Measurements from ENCODE around the gene LBX2.
A peak's percentile ranks its signal among the peaks of the same experiment; 100 is the strongest.

DNA sequence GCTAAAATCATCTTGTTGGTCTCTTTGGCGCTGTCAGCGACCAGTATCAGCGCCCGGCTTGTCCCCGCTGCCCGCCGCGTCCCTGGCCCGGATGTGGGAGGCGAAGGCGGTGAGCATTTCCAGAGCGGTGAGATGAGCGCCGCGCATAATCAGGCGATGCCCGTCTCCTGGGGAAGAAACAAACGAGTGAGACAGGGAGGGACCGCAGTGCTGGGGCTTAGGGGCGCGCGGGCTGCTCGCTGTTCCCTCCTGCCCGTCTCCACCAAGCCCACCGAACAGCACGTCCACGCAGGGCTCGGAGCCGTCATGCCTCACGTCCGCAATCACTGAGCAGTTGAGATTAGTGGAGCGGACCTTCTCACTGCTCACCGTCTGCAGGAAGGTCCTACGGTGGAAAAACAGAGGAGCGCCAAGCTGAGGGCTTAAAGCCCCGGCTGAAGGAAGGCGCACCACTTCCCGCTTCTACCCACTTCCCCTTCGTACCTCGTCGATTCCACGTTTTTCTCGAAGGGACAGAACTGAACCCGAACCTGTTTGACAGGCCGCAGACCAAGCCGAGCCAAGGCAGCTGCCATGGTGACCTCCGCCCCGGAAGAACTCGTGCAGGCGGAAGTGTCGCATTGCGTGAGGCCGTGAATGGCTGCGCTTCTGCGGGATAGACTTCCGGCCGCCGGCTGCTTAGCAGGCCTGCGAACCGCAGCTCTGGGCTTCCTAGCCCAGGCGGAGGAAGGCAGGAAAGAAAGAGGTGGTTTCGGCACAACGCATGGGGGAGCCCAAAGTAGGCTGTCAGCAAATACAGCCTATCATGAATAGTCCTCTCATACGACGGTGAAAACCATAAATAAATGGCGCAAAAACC, 27.1 kb downstream of the LBX2 start, which contains the start of gene MRPL53:
- TF ChIP-seq ZC3H10 (CRISPR knock-in tag; IDR thresholded peaks at IDR 0.05): no peak
- no peak for TF ChIP-seq BACH2 (CRISPR knock-in tag; IDR thresholded peaks at IDR 0.05; ENCODE audit: borderline replicate concordance)
- 0 out of 2 replicates have a peak, but pooled peaks have one; percentile 15 for TF ChIP-seq TCF4 (CRISPR knock-in tag; IDR thresholded peaks at IDR 0.05; ENCODE audit: borderline replicate concordance)
- TF ChIP-seq PPARA (CRISPR knock-in tag; IDR thresholded peaks at IDR 0.05; ENCODE audit: borderline replicate concordance): no peak
- TF ChIP-seq OSR1 (CRISPR knock-in tag; IDR thresholded peaks at IDR 0.05): no peak
- peak; percentile 86 for TF ChIP-seq GLIS3 (CRISPR knock-in tag; IDR thresholded peaks at IDR 0.05)
- TF ChIP-seq TOX (CRISPR knock-in tag; IDR thresholded peaks at IDR 0.05; ENCODE audit: borderline replicate concordance): no peak
- TF ChIP-seq SNAI2 (CRISPR knock-in tag; IDR thresholded peaks at IDR 0.05): no peak
- TF ChIP-seq ZNF565 (CRISPR knock-in tag; conservative IDR thresholded peaks at IDR 0.05; ENCODE audit: low read depth): no peak
- TF ChIP-seq ZNF70 (CRISPR knock-in tag; IDR thresholded peaks at IDR 0.05): no peak
- TF ChIP-seq ESRRG (CRISPR knock-in tag; IDR thresholded peaks at IDR 0.05): no peak
- TF ChIP-seq, protein P1, sequence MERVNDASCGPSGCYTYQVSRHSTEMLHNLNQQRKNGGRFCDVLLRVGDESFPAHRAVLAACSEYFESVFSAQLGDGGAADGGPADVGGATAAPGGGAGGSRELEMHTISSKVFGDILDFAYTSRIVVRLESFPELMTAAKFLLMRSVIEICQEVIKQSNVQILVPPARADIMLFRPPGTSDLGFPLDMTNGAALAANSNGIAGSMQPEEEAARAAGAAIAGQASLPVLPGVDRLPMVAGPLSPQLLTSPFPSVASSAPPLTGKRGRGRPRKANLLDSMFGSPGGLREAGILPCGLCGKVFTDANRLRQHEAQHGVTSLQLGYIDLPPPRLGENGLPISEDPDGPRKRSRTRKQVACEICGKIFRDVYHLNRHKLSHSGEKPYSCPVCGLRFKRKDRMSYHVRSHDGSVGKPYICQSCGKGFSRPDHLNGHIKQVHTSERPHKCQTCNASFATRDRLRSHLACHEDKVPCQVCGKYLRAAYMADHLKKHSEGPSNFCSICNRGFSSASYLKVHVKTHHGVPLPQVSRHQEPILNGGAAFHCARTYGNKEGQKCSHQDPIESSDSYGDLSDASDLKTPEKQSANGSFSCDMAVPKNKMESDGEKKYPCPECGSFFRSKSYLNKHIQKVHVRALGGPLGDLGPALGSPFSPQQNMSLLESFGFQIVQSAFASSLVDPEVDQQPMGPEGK (CRISPR knock-in tag; IDR thresholded peaks at IDR 0.05; ENCODE audit: borderline replicate concordance): no peak
- TF ChIP-seq ZFP30 (CRISPR knock-in tag; IDR thresholded peaks at IDR 0.05): no peak
